MM.1S (cell line): Measurements from ENCODE around the gene PKNOX1.

ENCODE experiments used
- DNase-seq: peaks from one replicate; pipeline ENCODE4 v3.0.0-alpha.2; 2015
- H2AFZ ChIP-seq: fragments of 300-600 bp; sonication (generic); 2 replicates; pipeline ENCODE4 v1.6.0; 2016; ENCODE audit warnings: antibody characterized with exemption, low read length
- H3F3A ChIP-seq: fragments of 300-600 bp; sonication (generic); 2 replicates; pipeline ENCODE4 v1.6.1; 2016; ENCODE audit warnings: mild to moderate bottlenecking, antibody characterized with exemption, low read length, moderate library complexity, mixed read lengths; ENCODE audit not compliant: insufficient read depth
- H3K27ac ChIP-seq: fragments of 300-600 bp; sonication (generic); 2 replicates; pipeline ENCODE4 v1.5.1; 2016; ENCODE audit warnings: mild to moderate bottlenecking, low read length
- H3K27me3 ChIP-seq: fragments of 300-600 bp; sonication (generic); replicated peaks from 2 replicates; pipeline ENCODE4 v1.6.0; 2016; ENCODE audit warnings: low read length; ENCODE audit not compliant: insufficient read depth
- H3K36me3 ChIP-seq: fragments of 300-600 bp; sonication (generic); replicated peaks from 2 replicates; pipeline ENCODE4 v1.6.1; 2016; ENCODE audit warnings: mild to moderate bottlenecking, low read length, mixed read lengths; ENCODE audit not compliant: insufficient read depth
- H3K4me1 ChIP-seq: fragments of 300-600 bp; sonication (generic); 2 replicates; pipeline ENCODE4 v1.6.1; 2016; ENCODE audit warnings: low read length, mixed read lengths
- H3K4me2 ChIP-seq: fragments of 300-600 bp; sonication (generic); 2 replicates; pipeline ENCODE4 v1.6.0; 2016; ENCODE audit warnings: low read depth, low read length
- H3K4me3 ChIP-seq: fragments of 300-600 bp; sonication (generic); 2 replicates; pipeline ENCODE4 v1.5.1; 2016; ENCODE audit warnings: low read length, mixed read lengths
- H3K79me2 ChIP-seq: fragments of 300-600 bp; sonication (generic); 2 replicates; pipeline ENCODE4 v1.6.1; 2016; ENCODE audit warnings: mixed run types, low read length, mixed read lengths
- H3K9ac ChIP-seq: fragments of 300-600 bp; sonication (generic); 2 replicates; pipeline ENCODE4 v1.6.1; 2016; ENCODE audit warnings: low read length, mixed read lengths
- H3K9me2 ChIP-seq: fragments of 300-600 bp; sonication (generic); replicated peaks from 2 replicates; pipeline ENCODE4 v1.6.1; 2016; ENCODE audit warnings: mild to moderate bottlenecking, low read length, mixed read lengths; ENCODE audit not compliant: insufficient read depth
- H3K9me3 ChIP-seq: fragments of 300-600 bp; sonication (generic); replicated peaks from 2 replicates; pipeline ENCODE4 v1.6.1; 2016; ENCODE audit warnings: mild to moderate bottlenecking, low read length, mixed read lengths; ENCODE audit not compliant: insufficient read depth
- H4K20me1 ChIP-seq: fragments of 300-600 bp; sonication (generic); 2 replicates; pipeline ENCODE4 v1.6.1; 2016; ENCODE audit warnings: mild to moderate bottlenecking, low read length, moderate library complexity, mixed read lengths; ENCODE audit not compliant: insufficient read depth
- EZH2 ChIP-seq: fragments of 300-600 bp; sonication (generic); optimal IDR thresholded peaks from 2 replicates; pipeline ENCODE3; 2017; ENCODE audit warnings: low read depth, mild to moderate bottlenecking, antibody characterized with exemption, low read length, mixed read lengths
- EZH2phosphoT487 ChIP-seq: fragments of 300-600 bp; sonication (generic); IDR thresholded peaks from 2 replicates; pipeline ENCODE4 v1.6.1; 2018; ENCODE audit warnings: antibody characterized with exemption, low read length
- TF ChIP-seq, protein P1 (sequence below): fragments of 300-600 bp; sonication (generic); IDR thresholded peaks from 2 replicates; pipeline ENCODE4 v1.5.1; 2016; ENCODE audit warnings: antibody characterized with exemption, low read length, mixed read lengths

The PKNOX1 gene

DNA sequence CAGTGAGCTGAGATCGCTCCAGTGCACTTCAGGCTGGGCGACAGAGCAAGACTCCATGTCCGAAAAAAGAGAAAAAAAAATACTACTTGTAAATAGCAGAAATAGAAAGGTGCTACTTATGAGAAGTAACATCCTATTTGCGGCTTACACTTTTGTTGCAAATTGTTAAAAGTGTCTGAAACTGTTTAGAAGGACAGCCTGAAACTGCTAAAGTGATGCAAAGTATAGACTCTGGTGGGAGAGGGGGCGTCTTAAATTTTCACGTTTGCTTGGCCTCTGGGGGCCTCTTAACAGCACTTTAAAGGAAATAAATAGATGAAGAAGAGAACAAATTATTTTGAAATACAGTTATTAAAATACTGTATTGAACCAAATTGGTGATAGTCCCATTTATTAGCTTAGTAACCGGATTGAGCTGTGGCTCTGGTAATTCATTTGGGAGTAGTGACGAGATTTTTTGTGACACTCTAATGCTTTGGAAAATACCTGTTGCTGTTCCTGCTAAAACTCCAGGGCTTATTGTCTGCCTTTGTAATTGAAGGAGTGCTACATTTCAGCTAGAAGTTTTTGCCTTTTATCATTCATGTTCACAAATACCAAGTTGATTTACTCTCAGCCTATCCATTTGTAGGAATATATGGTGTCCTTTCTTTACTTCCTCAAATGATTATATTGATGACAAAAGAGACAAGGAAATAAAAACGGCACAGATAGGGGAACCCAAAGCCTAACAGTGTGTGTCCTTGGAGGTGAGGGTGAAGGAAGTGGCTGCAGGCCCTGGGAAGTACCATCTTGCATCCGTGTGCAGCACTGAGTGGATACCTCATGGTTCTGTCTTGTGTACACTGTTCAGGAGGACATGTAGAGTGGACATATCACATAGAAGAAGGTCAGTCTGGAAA lies 6.2 kb downstream of the PKNOX1 start:
- Histone ChIP-seq H3K27ac (no peak overlapping the region), H3K9me2 (no peaks in the 10 kb centered on the region), H2AFZ (no peak overlapping the region), H3K27me3 (no peaks in the 10 kb centered on the region), H3K4me3 (no peak overlapping the region), H3K4me1 (peaks cover 14% of the 10 kb centered on the region; the same call in 1 of the 2 replicates), H3K9ac (no peak overlapping the region), H3K9me3 (no peaks in the 10 kb centered on the region), H3K79me2 (peaks cover 87% of the 10 kb centered on the region), H3K36me3 (no peaks in the 10 kb centered on the region; the same call in 1 of the 2 replicates), H3F3A (peaks cover 8% of the 10 kb centered on the region; the same call in 1 of the 2 replicates), H4K20me1 (no peaks in the 10 kb centered on the region), H3K4me2 (no peak overlapping the region)
- no peak for DNase-seq
- TF ChIP-seq EZH2: no peak
- no peak for TF ChIP-seq EZH2phosphoT487
- TF ChIP-seq, protein P1, sequence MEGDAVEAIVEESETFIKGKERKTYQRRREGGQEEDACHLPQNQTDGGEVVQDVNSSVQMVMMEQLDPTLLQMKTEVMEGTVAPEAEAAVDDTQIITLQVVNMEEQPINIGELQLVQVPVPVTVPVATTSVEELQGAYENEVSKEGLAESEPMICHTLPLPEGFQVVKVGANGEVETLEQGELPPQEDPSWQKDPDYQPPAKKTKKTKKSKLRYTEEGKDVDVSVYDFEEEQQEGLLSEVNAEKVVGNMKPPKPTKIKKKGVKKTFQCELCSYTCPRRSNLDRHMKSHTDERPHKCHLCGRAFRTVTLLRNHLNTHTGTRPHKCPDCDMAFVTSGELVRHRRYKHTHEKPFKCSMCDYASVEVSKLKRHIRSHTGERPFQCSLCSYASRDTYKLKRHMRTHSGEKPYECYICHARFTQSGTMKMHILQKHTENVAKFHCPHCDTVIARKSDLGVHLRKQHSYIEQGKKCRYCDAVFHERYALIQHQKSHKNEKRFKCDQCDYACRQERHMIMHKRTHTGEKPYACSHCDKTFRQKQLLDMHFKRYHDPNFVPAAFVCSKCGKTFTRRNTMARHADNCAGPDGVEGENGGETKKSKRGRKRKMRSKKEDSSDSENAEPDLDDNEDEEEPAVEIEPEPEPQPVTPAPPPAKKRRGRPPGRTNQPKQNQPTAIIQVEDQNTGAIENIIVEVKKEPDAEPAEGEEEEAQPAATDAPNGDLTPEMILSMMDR: no peak

DNA sequence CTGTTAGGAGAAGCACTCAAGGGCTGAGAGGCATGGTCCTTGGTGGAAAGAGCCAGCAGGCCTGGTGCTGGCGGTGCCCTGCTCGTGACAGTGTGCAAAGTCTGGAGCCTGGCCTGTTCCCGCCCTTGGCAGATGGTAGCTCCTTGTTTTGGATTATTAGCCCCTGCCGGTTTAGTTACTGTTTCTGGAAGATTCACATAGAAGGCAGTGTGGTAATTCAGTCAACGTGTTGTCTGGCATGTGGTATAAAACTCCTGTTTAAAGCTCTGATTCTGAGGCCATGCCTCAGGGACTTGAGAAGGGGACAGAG lies 6.8 kb downstream of the PKNOX1 start:
- Histone ChIP-seq H3K9me3 (no peaks in the 10 kb centered on the region), H3K4me3 (no peak overlapping the region), H2AFZ (no peak overlapping the region), H3K9ac (no peak overlapping the region), H3K27me3 (no peaks in the 10 kb centered on the region), H4K20me1 (no peaks in the 10 kb centered on the region), H3K79me2 (peaks cover 85% of the 10 kb centered on the region), H3K4me2 (no peak overlapping the region), H3K36me3 (no peaks in the 10 kb centered on the region; the same call in 1 of the 2 replicates), H3F3A (peaks cover 4% of the 10 kb centered on the region; the same call in 1 of the 2 replicates), H3K27ac (no peak overlapping the region), H3K4me1 (peaks cover 8% of the 10 kb centered on the region; the same call in 1 of the 2 replicates), H3K9me2 (no peaks in the 10 kb centered on the region)
- TF ChIP-seq, protein P1: no peak
- no peak for TF ChIP-seq EZH2phosphoT487
- TF ChIP-seq EZH2: no peak
- DNase-seq: no peak

DNA sequence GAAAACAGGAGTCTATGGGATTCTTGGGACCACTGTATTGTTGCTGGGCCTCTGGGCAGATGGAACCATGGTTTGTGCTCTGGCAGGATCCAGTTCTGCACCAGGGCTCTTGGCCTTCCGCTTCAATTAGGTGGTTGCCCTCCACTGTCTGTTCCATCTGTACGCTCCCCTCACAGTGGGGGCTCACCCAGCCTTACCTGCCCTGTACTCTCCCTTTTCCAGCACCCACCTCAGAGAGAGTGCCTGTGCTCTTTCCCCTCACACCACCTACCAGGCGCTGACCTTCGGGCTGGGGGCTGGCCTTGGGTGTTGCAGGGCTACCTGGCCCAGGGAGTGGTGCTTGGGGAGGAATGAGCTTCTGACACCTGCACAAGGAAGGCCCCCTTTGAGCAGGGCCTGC lies 7.5 kb downstream of the PKNOX1 start:
- DNase-seq: no peak
- no peaks in the 10 kb centered on the region for H3K27me3 ChIP-seq
- 0 out of 2 replicates have a peak, but pooled peaks cover 2% of the 10 kb centered on the region for H3F3A ChIP-seq
- H3K4me1 ChIP-seq: peaks cover 10% of the 10 kb centered on the region
- H3K9me3 ChIP-seq: no peaks in the 10 kb centered on the region
- TF ChIP-seq EZH2phosphoT487 (no peak), EZH2 (no peak)
- TF ChIP-seq, protein P1: no peak
- no peak overlapping the region for H3K4me3 ChIP-seq
- H3K27ac ChIP-seq: no peak overlapping the region
- no peak overlapping the region for H3K4me2 ChIP-seq
- no peak overlapping the region for H3K9ac ChIP-seq
- H3K79me2 ChIP-seq: peaks cover 85% of the 10 kb centered on the region
- no peaks in the 10 kb centered on the region for H3K9me2 ChIP-seq
- H4K20me1 ChIP-seq: no peaks in the 10 kb centered on the region
- H2AFZ ChIP-seq: no peak overlapping the region
- H3K36me3 ChIP-seq: no peaks in the 10 kb centered on the region; the same call in 1 of the 2 replicates
